GM18873 (cell line): ENCODE measurements around the gene C1orf74.
"Not testable (repeated sequence)": the region's sequence is repeated elsewhere in the genome, so short reads cannot be mapped to it uniquely, and the experiment has no call there.

Source experiments
- ATAC-seq: cut with Tn5 transposase; IDR thresholded peaks from one replicate; pipeline ENCODE4 v1.9.1; 2021; ENCODE audit warnings: mild to moderate bottlenecking, moderate library complexity, moderate number of reproducible peaks; ENCODE audit not compliant: unreplicated experiment, low FRiP score

The C1orf74 gene

DNA sequence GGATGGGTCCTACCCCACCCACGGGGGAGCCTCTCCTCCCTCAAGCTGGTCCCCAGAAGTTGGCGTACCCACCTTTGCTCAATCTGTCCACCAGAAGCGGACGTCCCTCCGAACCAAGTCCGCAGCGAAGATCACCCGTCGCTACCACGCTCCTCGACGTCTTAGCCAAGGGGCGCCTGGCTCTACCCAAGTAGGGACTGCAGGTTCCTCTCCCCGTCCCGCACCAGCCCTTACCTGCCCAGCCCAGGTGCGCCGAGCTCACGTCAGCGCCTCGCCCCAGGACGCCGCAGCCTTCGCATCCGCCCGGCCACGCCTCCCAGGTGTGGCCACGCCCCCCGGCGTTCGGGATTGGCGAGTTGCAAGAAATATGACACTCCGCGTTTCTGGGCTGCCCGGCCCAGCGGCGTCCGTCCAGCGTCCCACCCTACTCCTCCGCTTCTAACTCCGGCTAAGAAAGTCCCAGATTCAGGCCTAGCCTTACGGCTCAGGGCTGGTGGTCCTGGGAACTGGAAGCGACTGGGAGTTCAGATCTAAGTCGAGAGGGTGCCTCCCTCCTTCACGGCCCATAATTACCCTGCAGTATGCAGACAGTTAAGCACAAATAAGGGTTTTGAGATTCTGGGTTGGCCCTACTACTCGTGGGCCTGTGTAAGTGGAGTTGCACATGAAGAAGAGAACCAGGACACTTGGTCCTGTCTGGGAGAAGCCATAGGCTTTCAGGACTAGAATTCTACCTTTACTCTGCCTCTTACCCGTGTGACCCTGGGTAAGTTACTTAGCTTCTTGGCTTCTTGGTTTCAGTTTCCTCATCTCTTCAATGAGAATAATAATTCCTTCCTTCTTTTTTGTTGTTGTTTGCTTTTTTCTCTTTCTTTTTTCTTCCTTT is 21.8 kb upstream of the C1orf74 start, which contains the start of gene IRF6:
TSS of gene IRF6 (minus strand) at position 268 of the 886 bp plus-strand sequence. CDS start 4,729 bp downstream, outside the sequence.
- peak; percentile 60 for ATAC-seq

GRCh38 chr1:209805341-209805781 is 21.0 kb upstream of the C1orf74 start:
- ATAC-seq = no peak

- ATAC-seq = no peak
Observed at GRCh38 chr1:209803568-209803967, 19.2 kb upstream of the C1orf74 start.

- no peak for ATAC-seq
Observed at GRCh38 chr1:209802780-209803152, 18.4 kb upstream of the C1orf74 start.

DNA sequence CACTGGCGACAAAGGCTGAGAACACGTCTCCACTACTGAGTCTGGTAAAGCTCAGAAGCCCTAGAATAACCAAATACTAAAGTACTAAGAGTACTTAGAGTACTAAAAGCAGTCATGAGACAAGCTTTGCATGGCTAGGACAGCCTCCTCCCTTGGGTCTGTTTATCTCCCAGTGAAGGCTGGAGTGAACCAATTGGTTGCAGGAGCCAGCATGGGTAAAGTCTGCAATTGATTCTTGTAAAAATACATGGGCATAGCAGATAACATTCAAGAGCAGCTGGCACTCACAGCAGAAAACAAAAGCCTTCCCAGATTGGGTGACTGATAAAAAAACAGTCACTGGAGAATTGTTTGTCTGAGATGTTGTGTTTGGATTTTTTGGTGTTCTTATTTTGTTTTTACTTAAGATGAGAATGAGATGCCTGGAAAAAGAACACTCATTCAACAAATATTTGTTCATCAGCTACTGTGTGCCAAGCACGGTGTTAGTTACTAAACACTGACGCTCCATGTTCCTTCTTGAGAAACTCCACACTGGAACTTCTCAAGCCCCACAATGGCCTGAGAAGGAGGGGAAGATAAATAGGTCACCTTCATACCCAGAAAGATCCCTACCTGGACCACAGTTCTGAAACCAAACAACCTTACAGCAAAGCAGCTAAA is 17.9 kb upstream of the C1orf74 start:
- ATAC-seq = no peak

GRCh38 chr1:209800984-209801834 is 16.9 kb upstream of the C1orf74 start:
- no peak for ATAC-seq

GRCh38 chr1:209797978-209798639 is 13.8 kb upstream of the C1orf74 start:
- ATAC-seq = no peak

DNA sequence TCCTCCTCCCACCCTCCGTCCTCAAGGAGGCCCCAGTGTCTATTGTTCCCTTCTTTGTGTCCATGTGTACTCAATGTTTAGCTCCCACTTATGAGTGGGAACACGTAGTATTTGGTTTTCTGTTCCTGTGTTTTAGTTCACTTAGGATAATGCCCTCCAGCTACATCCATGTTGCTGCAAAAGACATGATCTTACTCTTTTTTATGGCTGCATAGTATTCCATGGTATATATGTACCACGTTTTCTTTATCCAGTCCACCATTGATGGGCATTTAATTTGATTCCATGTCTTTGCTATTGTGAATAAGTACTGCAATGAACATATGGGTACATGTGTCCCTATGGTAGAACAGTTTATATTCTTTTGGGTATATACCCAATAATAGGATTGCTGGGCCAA is 9.4 kb upstream of the C1orf74 start:
- not testable (repeated sequence) for ATAC-seq

- no peak for ATAC-seq
Observed at GRCh38 chr1:209791920-209792319, 7.6 kb upstream of the C1orf74 start.

DNA sequence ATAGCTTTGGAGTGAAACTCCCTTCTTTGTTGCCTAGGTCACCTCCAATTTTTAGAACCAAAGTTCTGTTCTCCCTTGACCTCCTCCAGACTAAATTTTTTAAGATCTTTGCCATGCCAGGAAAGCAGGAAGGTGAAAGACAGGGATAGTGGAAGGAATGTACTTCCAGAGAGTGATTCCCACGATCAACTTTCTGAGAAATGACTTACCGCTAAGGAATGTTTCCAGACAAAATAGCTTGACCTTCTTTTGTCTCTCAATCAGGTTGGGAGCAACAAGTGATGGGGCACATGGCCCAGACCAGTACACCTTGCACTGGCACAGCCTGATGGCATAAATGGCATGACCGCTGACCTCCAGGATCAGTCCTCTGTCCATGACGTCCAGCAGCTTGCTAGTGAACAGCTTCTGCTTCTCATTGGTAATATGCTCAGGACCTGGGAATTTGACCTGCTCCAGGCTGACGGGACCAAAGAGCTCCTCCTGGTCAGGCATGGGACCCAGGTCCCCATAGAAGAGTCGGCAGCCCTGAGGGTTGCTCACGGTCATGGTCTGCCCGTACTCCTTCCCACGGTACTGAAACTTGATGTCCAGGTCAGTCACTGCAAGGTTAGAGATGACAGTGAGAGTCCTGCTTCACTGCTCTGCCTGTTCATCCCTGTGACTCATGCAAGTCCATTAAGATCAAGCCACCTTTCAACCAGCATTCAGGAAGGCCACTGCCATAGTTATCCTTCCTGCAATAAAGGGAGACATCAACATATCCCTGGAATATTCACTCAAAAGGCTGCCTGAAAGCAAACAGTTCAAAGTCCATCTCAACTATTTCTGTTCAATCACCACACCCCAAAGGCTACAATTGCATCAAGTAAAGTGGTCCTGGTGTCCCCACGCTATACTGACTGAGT is 6.2 kb upstream of the C1orf74 start:
- ATAC-seq = no peak

GRCh38 chr1:209789245-209789644 is 4.9 kb upstream of the C1orf74 start:
- no peak for ATAC-seq

DNA sequence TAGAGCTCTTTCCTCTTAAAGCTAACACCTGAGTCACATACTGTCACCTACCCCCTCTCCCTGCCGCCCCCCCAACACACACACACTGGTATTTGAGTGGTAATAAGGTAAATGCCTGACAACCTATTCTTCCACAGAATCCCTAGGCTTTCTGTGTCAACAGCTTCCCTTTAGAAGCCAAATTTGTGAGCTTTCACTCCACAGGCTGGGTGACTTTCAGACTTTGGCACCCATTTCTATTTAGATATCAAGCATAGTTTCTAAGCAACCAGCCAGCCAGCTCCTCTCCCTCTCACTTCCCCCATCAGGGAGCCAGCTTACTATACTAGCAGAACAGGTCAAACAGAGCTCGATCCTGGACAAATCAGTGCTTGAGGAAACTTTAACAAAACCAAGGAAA is 3.2 kb upstream of the C1orf74 start:
- no peak for ATAC-seq

DNA sequence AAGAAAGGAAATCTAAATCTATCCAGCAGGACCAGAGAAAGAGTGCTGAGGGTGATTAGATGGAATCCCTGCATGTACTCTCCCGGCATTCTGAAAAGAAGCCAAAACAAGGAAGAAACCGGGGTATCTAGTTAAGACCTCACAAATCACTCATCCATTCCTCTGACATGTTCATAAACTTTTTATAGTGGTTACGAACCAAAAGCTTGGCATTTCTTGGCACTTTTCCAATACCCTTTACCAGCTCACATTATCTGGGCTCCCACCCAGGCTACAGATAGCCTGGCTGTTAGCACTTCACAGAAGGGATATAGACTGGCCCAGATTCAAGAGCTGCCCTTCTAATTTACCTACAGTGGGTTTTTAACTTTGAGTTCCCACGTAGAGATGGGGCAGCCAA is 1.8 kb upstream of the C1orf74 start:
- no peak for ATAC-seq

- no peak for ATAC-seq
Observed at GRCh38 chr1:209785592-209785991, 1.2 kb upstream of the C1orf74 start.

DNA sequence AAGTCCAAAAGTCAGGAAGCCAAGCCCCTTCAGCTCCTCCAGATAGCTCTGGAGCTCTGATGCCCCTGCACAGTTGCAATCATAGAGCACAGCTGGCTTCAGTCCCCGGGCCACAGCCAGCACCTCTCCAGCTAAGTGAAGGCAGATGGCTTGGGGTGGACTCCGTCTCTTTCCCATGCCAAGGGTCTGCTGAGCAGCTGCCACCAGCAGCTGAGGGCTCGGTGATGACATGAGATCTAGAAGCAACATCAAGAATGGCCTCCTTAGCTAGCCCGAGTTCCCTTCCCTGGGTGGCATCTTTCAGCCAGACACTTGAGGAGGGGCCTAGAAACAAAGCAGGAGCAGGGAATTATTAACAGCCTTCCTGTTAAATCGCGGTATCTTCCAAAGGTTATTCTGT is 973 bp downstream of the C1orf74 start:
- no peak for ATAC-seq

DNA sequence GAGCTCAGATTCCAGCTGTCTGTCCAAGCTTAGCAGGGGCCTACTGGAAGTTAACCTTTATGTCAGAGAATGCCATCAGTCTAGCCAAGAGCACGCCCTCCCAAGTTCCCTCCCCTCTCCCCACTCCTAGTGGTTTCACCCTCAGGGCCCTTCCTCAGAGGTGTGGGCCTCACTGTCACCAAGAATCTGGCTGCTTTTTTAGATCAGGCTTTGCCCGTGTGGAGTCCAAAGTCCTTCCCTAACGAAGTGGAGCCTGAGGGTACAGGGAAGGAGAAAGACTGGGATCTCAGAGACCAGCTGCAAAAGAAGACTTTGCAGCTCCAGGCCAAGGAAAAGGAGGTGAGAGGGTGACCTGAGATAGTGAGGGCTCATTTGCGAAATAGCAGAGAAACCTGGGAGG is 4.1 kb downstream of the C1orf74 start:
- no peak for ATAC-seq

DNA sequence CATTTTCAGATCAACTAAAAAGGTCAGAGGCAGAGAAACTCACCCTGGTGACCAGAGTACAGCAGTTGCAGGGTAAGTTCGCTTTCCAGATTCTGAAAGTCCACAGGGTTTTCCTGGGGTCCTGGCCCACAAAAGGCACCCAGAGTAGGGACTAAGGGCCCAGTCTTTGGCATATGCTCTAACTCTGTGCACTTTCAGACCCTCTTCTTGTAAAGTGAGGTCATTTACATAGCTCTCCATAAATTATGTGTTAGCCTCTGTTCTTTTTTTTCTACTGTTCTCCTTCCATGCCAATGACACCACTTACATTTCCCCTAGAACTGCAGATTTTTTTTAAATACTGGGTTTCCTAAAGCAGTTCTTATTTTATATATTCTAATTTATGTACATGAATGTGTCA is 6.3 kb downstream of the C1orf74 start:
- ATAC-seq = no peak

DNA sequence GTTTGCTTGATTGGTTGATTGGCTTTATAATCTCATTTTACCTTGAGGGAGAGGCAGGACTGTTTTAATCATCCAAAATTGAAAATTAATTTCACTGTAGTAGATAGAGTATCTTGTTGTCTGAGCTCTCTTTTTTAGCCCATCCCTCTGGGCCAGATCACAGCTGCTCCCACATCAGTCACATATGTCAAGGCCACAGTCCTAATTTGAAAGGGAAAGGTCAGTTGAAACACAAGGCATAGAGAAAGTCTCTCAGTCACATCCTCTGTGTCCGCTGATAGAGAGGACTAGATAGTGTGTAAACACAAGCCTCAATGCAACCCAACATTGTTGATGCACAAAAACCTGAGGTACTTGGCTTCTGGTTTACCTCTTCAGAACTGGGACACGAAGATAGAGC is 6.8 kb downstream of the C1orf74 start:
- no peak for ATAC-seq

DNA sequence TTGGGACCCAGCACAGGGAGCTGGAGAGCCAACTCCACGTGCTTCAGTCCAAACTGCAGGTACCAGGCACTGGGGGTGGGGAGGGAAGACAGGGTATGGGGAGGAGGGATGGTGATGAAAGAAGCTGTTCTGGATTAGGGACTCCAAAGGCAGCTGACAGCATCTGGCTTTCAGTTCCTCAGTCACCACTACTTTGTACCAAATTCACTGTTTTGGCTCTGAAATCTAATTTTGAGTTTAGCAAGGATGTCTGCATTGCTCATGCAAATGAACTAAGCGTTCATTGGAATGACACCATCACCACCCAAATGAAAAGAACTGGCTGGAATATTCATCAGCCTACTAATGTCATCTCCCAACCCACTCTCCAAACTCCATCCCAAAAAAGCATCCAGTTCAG is 8.7 kb downstream of the C1orf74 start:
- no peak for ATAC-seq
